Stimulated activated CD8-positive, alpha-beta memory T cell treated with anti-CD3 and anti-CD28 coated beads, Interleukin-4, amount 100 ng/mL, for 48 hours (primary cell): Measurements from ENCODE around the gene LYRM4.

Experiments
- DNase-seq: peaks from one replicate; pipeline ENCODE4 v3.0.0-alpha.2; 2020

Gene LYRM4

GRCh38 chr6:5279891-5280338 lies 19.2 kb upstream of the LYRM4 start:
- peak; percentile 52 for DNase-seq

- DNase-seq, result no peak
Measured at GRCh38 chr6:5278565-5279120, 17.9 kb upstream of the LYRM4 start.

- DNase-seq, result no peak
Measured at GRCh38 chr6:5278047-5278446, 17.3 kb upstream of the LYRM4 start.

GRCh38 chr6:5277589-5277988 lies 16.8 kb upstream of the LYRM4 start:
- no peak for DNase-seq

GRCh38 chr6:5276581-5276980 lies 15.8 kb upstream of the LYRM4 start:
- DNase-seq, result no peak

- DNase-seq, result no peak
Measured at GRCh38 chr6:5275497-5275896, 14.7 kb upstream of the LYRM4 start.

GRCh38 chr6:5274231-5274630 lies 13.5 kb upstream of the LYRM4 start:
- no peak for DNase-seq

- DNase-seq, result no peak
Measured at GRCh38 chr6:5271926-5272325, 11.2 kb upstream of the LYRM4 start.

GRCh38 chr6:5270093-5270680 lies 9.4 kb upstream of the LYRM4 start:
- DNase-seq, result no peak

GRCh38 chr6:5266423-5266822 lies 5.7 kb upstream of the LYRM4 start:
- no peak for DNase-seq

GRCh38 chr6:5261545-5262109 lies 877 bp upstream of the LYRM4 start:
- DNase-seq, result no peak

GRCh38 chr6:5260111-5260620 lies 584 bp downstream of the LYRM4 start:
- peak; percentile 76 for DNase-seq

- no peak for DNase-seq
Measured at GRCh38 chr6:5259428-5259827, 1.3 kb downstream of the LYRM4 start.

GRCh38 chr6:5257400-5257799 lies 3.4 kb downstream of the LYRM4 start:
- DNase-seq, result no peak

- DNase-seq, result no peak
Measured at GRCh38 chr6:5256952-5257351, 3.8 kb downstream of the LYRM4 start.

- no peak for DNase-seq
Measured at GRCh38 chr6:5250911-5251310, 9.8 kb downstream of the LYRM4 start.

GRCh38 chr6:5250451-5250850 lies 10.3 kb downstream of the LYRM4 start:
- no peak for DNase-seq

GRCh38 chr6:5249451-5250122 lies 11.2 kb downstream of the LYRM4 start:
- DNase-seq, result no peak

- no peak for DNase-seq
Measured at GRCh38 chr6:5248302-5249098, 12.2 kb downstream of the LYRM4 start.

- DNase-seq, result no peak
Measured at GRCh38 chr6:5247201-5247600, 13.5 kb downstream of the LYRM4 start.

- no peak for DNase-seq
Measured at GRCh38 chr6:5246141-5247097, 14.3 kb downstream of the LYRM4 start.

GRCh38 chr6:5243069-5243468 lies 17.7 kb downstream of the LYRM4 start:
- no peak for DNase-seq
